HG03342 (cell line): ENCODE results near the gene ITPRIP.

Experiments
- ATAC-seq: cut with Tn5 transposase; IDR thresholded peaks from one replicate; pipeline ENCODE4 v1.9.1; 2021; ENCODE audit warnings: mild to moderate bottlenecking, moderate library complexity; ENCODE audit not compliant: unreplicated experiment

ITPRIP gene

GRCh38 chr10:104327745-104328645, 10.3 kb downstream of the ITPRIP start:
- no peak for ATAC-seq

- ATAC-seq, result no peak
Measured at GRCh38 chr10:104326991-104327610, 11.2 kb downstream of the ITPRIP start.

GRCh38 chr10:104325436-104326435, 12.5 kb downstream of the ITPRIP start:
- ATAC-seq, result no peak

GRCh38 chr10:104324931-104325330, 13.3 kb downstream of the ITPRIP start:
- no peak for ATAC-seq

- ATAC-seq, result no peak
Measured at GRCh38 chr10:104324221-104324686, 14.0 kb downstream of the ITPRIP start.

- ATAC-seq, result no peak
Measured at GRCh38 chr10:104323760-104324201, 14.5 kb downstream of the ITPRIP start.

- no peak for ATAC-seq
Measured at GRCh38 chr10:104323085-104323484, 15.2 kb downstream of the ITPRIP start.

GRCh38 chr10:104322416-104322782, 15.9 kb downstream of the ITPRIP start:
- ATAC-seq, result no peak

- ATAC-seq, result no peak
Measured at GRCh38 chr10:104321725-104322415, 16.4 kb downstream of the ITPRIP start.

- ATAC-seq, result no peak
Measured at GRCh38 chr10:104321226-104321625, 17.0 kb downstream of the ITPRIP start.

GRCh38 chr10:104318810-104319741, 19.2 kb downstream of the ITPRIP start:
- no peak for ATAC-seq

- ATAC-seq, result no peak
Measured at GRCh38 chr10:104318326-104318725, 19.9 kb downstream of the ITPRIP start.

- no peak for ATAC-seq
Measured at GRCh38 chr10:104317726-104318299, 20.5 kb downstream of the ITPRIP start.

- ATAC-seq, result no peak
Measured at GRCh38 chr10:104317269-104317710, 21.0 kb downstream of the ITPRIP start.

- ATAC-seq, result no peak
Measured at GRCh38 chr10:104316321-104317099, 21.8 kb downstream of the ITPRIP start.

GRCh38 chr10:104315486-104315921, 22.8 kb downstream of the ITPRIP start:
- no peak for ATAC-seq

- ATAC-seq, result no peak
Measured at GRCh38 chr10:104314591-104315485, 23.4 kb downstream of the ITPRIP start.
